SK-N-MC (cell line): ENCODE measurements around the gene SARNP.

ENCODE experiments used
- DNase-seq: peaks from one replicate; pipeline ENCODE4 v3.0.0-alpha.2; 2011; ENCODE audit warnings: low read depth, low spot score
- H3K27ac ChIP-seq: fragments of 200-600 bp; sonication (generic); 2 replicates; pipeline ENCODE4 v1.5.1; 2016; ENCODE audit warnings: mixed run types
- H3K36me3 ChIP-seq: fragments of 200-600 bp; sonication (generic); 2 replicates; pipeline ENCODE4 v1.6.1; 2017; ENCODE audit warnings: antibody characterized with exemption, low read length, mixed read lengths; ENCODE audit not compliant: insufficient read depth
- H3K4me3 ChIP-seq: fragments of 200-600 bp; sonication (generic); 2 replicates; pipeline ENCODE4 v1.5.1; 2016
- H3K9ac ChIP-seq: fragments of 200-600 bp; sonication (generic); 2 replicates; pipeline ENCODE4 v1.8.0; 2017; ENCODE audit warnings: mixed run types, mixed read lengths; ENCODE audit not compliant: insufficient read length
- H3K9me3 ChIP-seq: fragments of 200-600 bp; sonication (generic); 2 replicates; pipeline ENCODE4 v1.6.1; 2017; ENCODE audit warnings: low read depth, mild to moderate bottlenecking, antibody characterized with exemption, low read length, moderate library complexity, mixed read lengths
- EZH2 ChIP-seq: fragments of 200-600 bp; sonication (generic); IDR thresholded peaks from one replicate; pipeline ENCODE4 v1.6.1; 2017; ENCODE audit warnings: antibody characterized with exemption
- FOXP2 ChIP-seq: optimal IDR thresholded peaks from 2 replicates; pipeline ENCODE3; 2011; ENCODE audit warnings: mild to moderate bottlenecking, moderate library complexity; ENCODE audit not compliant: insufficient read depth; ENCODE audit errors: extremely low read length, control extremely low read depth
- POLR2AphosphoS5 ChIP-seq: IDR thresholded peaks from 2 replicates; pipeline ENCODE4 v1.6.1; 2012; ENCODE audit warnings: mild to moderate bottlenecking, low read depth, low read length, borderline replicate concordance

Gene SARNP

DNA sequence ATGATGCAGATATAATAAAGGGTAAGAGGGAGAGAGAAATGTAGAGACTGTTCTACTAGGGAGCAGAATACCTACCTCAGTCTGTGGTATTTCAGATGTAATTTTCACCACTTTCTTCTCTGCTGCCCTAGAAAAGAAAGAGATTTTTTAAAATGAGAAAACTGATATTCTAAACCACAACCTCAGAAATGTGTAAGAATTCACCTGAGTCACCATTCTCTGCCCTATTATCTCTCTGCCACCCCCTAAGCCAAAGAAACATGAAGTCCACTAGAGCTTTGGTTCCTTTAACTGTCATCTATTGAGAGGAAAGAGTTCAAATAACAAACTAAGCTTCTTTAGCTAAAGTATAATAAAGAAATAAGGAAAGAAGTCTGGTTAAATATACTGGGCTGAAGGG is 21.6 kb downstream of the SARNP start:
- Histone ChIP-seq H3K9me3 (no peaks in the 10 kb centered on the region), H3K36me3 (peaks cover 96% of the 10 kb centered on the region), H3K27ac (no peak overlapping the region), H3K9ac (no peak overlapping the region), H3K4me3 (no peak overlapping the region)
- no peak for TF ChIP-seq EZH2
- no peak for TF ChIP-seq FOXP2
- no peak for TF ChIP-seq POLR2AphosphoS5
- no peak for DNase-seq

GRCh38 chr12:55789893-55790292 is 27.6 kb downstream of the SARNP start:
- H3K4me3 ChIP-seq = no peak overlapping the region
- no peak for TF ChIP-seq EZH2
- no peak for TF ChIP-seq POLR2AphosphoS5
- TF ChIP-seq FOXP2 = no peak
- H3K27ac ChIP-seq = no peak overlapping the region
- H3K9me3 ChIP-seq = no peaks in the 10 kb centered on the region
- peaks cover 95% of the 10 kb centered on the region for H3K36me3 ChIP-seq
- no peak overlapping the region for H3K9ac ChIP-seq
- DNase-seq = no peak

DNA sequence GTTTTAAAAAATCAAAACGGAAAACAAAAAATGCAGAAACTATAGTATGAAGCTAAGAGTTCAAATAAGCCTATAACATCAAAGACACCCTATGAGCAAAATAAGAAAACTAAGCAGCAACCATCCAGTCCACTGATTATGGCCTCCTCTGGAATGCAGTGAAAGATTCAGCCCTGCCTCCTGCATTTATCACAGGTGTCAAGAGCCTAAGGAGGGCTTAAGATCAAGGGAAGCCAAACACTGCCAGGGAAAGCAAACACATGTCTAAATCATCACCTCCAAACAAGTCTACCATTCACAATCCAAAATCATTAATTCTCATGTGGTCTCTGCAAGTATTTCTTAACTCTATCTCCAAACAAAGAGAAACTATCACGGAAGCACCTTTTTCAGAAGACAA is 28.4 kb downstream of the SARNP start:
- Histone ChIP-seq H3K4me3 (no peak overlapping the region), H3K9ac (no peak overlapping the region), H3K36me3 (peaks cover 95% of the 10 kb centered on the region), H3K9me3 (no peaks in the 10 kb centered on the region), H3K27ac (no peak overlapping the region)
- no peak for DNase-seq
- TF ChIP-seq FOXP2 (no peak), EZH2 (no peak), POLR2AphosphoS5 (no peak)

GRCh38 chr12:55788546-55788945 is 29.0 kb downstream of the SARNP start:
- Histone ChIP-seq H3K36me3 (peaks cover 95% of the 10 kb centered on the region), H3K4me3 (no peak overlapping the region), H3K9me3 (no peaks in the 10 kb centered on the region), H3K9ac (no peak overlapping the region), H3K27ac (no peak overlapping the region)
- DNase-seq = no peak
- TF ChIP-seq EZH2 (no peak), FOXP2 (no peak), POLR2AphosphoS5 (no peak)

- H3K36me3 ChIP-seq = peaks cover 87% of the 10 kb centered on the region
- no peak overlapping the region for H3K27ac ChIP-seq
- no peak for TF ChIP-seq EZH2
- no peak for TF ChIP-seq POLR2AphosphoS5
- no peak for TF ChIP-seq FOXP2
- H3K9ac ChIP-seq = no peak overlapping the region
- H3K9me3 ChIP-seq = no peaks in the 10 kb centered on the region
- H3K4me3 ChIP-seq = no peak overlapping the region
- no peak for DNase-seq
Measured at GRCh38 chr12:55780685-55781084, 36.8 kb downstream of the SARNP start.

GRCh38 chr12:55777856-55778255 is 39.7 kb downstream of the SARNP start:
- no peak overlapping the region for H3K27ac ChIP-seq
- no peak overlapping the region for H3K9ac ChIP-seq
- no peaks in the 10 kb centered on the region for H3K9me3 ChIP-seq
- H3K4me3 ChIP-seq = no peak overlapping the region
- no peak for DNase-seq
- TF ChIP-seq POLR2AphosphoS5 (no peak), EZH2 (no peak)
- H3K36me3 ChIP-seq = peaks cover 71% of the 10 kb centered on the region

DNA sequence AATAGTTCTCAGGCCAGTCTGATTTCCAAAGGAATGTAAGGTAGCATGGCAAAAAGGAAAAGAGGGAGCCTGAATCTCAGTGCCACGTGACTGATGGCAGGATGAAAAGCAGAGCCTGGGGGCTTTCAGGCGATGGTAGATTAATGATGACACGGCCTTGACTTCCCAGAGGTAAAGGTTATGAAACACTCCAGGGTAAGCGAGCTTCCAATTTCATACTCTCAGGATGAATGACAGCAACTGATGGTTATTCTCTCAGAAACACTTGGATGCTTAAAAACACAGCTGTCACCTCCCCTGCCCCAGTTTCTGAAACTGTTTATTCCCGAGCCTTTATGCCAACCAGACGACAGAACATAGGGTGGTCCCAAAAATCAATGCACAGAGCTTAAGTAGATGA is 45.8 kb downstream of the SARNP start:
- H3K4me3 ChIP-seq = no peak overlapping the region
- no peak overlapping the region for H3K27ac ChIP-seq
- peaks cover 52% of the 10 kb centered on the region for H3K36me3 ChIP-seq
- H3K9me3 ChIP-seq = no peaks in the 10 kb centered on the region
- TF ChIP-seq EZH2 (no peak), FOXP2 (no peak), POLR2AphosphoS5 (no peak)
- H3K9ac ChIP-seq = no peak overlapping the region
- no peak for DNase-seq

- no peak for DNase-seq
- Histone ChIP-seq H3K9ac (no peak overlapping the region), H3K36me3 (peaks cover 49% of the 10 kb centered on the region), H3K4me3 (no peak overlapping the region), H3K27ac (no peak overlapping the region), H3K9me3 (no peaks in the 10 kb centered on the region)
- TF ChIP-seq POLR2AphosphoS5 (no peak), FOXP2 (no peak), EZH2 (no peak)
Measured at GRCh38 chr12:55767156-55767555, 50.4 kb downstream of the SARNP start.

- no peak overlapping the region for H3K27ac ChIP-seq
- no peak overlapping the region for H3K9ac ChIP-seq
- H3K4me3 ChIP-seq = no peak overlapping the region
- H3K9me3 ChIP-seq = no peaks in the 10 kb centered on the region
- H3K36me3 ChIP-seq = peaks cover 46% of the 10 kb centered on the region
- no peak for TF ChIP-seq FOXP2
- no peak for TF ChIP-seq EZH2
- no peak for TF ChIP-seq POLR2AphosphoS5
- DNase-seq = no peak
Measured at GRCh38 chr12:55765736-55766290, 51.7 kb downstream of the SARNP start.
